H1 (cell line): ENCODE data around the gene SASH3. TPM values are rescaled to one million over a fixed set of nuclear protein-coding genes. Genes with fewer than 3 reads are reported as not detected.

ENCODE experiments used
- CTCF ChIA-PET: fragments of 300-600 bp; sonication (Branson Sonifier 250); formaldehyde crosslinking; loops from one replicate; lab custom pipeline; 2021; ENCODE audit not compliant: partially characterized antibody; lab: Charles Lee
- POLR2A ChIA-PET: fragments of 300-600 bp; sonication (Branson Sonifier 250); formaldehyde crosslinking; loops from one replicate; lab custom pipeline; 2021; ENCODE audit warnings: inconsistent platforms; ENCODE audit not compliant: partially characterized antibody; lab: Charles Lee
- DNase-seq, 2 experiments: peaks; one replicate each; pipeline versions ENCODE4 v3.0.0 to v3.0.0-alpha.2; 2010 to 2022; ENCODE audit warnings: low spot score in 2 of 2, low read depth in 1 of 2, mixed read lengths in 1 of 2
- FAIRE-seq: peaks from 2 replicates; lab custom pipeline; 2011; peaks lifted over from hg19 to GRCh38; lab: Jason Lieb, UNC
- H2AFZ ChIP-seq: 2 replicates; pipeline ENCODE4 v1.8.1; 2012; ENCODE audit warnings: low read length, inconsistent platforms
- H2AK5ac ChIP-seq: 2 replicates; pipeline ENCODE4 v1.6.1; 2013; ENCODE audit warnings: low read depth, low read length
- H2BK120ac ChIP-seq: replicated peaks from 2 replicates; pipeline ENCODE3; 2013; ENCODE audit warnings: low read depth, low read length, inconsistent platforms
- H2BK12ac ChIP-seq: 2 replicates; pipeline ENCODE4 v1.6.1; 2013; ENCODE audit warnings: low read depth, low read length
- H2BK15ac ChIP-seq: 2 replicates; pipeline ENCODE4 v1.6.1; 2013; ENCODE audit warnings: low read length
- H2BK20ac ChIP-seq: 2 replicates; pipeline ENCODE4 v1.6.1; 2013; ENCODE audit warnings: low read length
- H2BK5ac ChIP-seq: 2 replicates; pipeline ENCODE4 v1.6.1; 2013; ENCODE audit warnings: low read depth, low read length
- H3K14ac ChIP-seq: 2 replicates; pipeline ENCODE4 v1.6.1; 2013; ENCODE audit warnings: inconsistent platforms; ENCODE audit not compliant: insufficient read length
- H3K18ac ChIP-seq: 2 replicates; pipeline ENCODE4 v1.6.1; 2013; ENCODE audit warnings: low read length; ENCODE audit errors: extremely low read depth
- H3K23ac ChIP-seq: 2 replicates; pipeline ENCODE4 v1.6.1; 2013; ENCODE audit warnings: inconsistent platforms; ENCODE audit not compliant: insufficient read length
- H3K23me2 ChIP-seq: 2 replicates; pipeline ENCODE4 v1.6.1; 2013; ENCODE audit warnings: low read depth, low read length
- H3K27ac ChIP-seq: 2 replicates; pipeline ENCODE4 v1.6.1; 2011; ENCODE audit warnings: low read depth, low read length, inconsistent platforms
- H3K27me3 ChIP-seq, 4 experiments: replicated peaks in 1 of 4; 1 replicate in 1 of 4; 2 replicates in 3 of 4; pipeline versions ENCODE4 v1.6.1 to v1.8.1; 2011 to 2013; ENCODE audit warnings: low read length in 3 of 4, mild to moderate bottlenecking in 3 of 4, inconsistent platforms in 2 of 4, mixed read lengths in 2 of 4, moderate library complexity in 1 of 4; ENCODE audit not compliant: control insufficient read depth in 3 of 4, insufficient read depth in 3 of 4; ENCODE audit errors: extremely low read depth in 1 of 4
- H3K36me3 ChIP-seq, 4 experiments: 2 replicates each; pipeline versions ENCODE4 v1.6.1 to v1.8.1; 2011 to 2013; ENCODE audit warnings: mild to moderate bottlenecking in 4 of 4, low read length in 3 of 4, moderate library complexity in 2 of 4, control low read depth in 1 of 4, inconsistent platforms in 1 of 4; ENCODE audit not compliant: insufficient read depth in 4 of 4, control insufficient read depth in 2 of 4
- H3K4ac ChIP-seq: replicated peaks from 2 replicates; pipeline ENCODE3; 2013; ENCODE audit warnings: low read length, low read depth, mixed read lengths, inconsistent platforms; ENCODE audit not compliant: insufficient read length
- H3K4me1 ChIP-seq, 4 experiments: replicated peaks in 1 of 4; 1 replicate in 1 of 4; 2 replicates in 3 of 4; pipeline versions ENCODE4 v1.6.1 to v1.8.1; 2011 to 2013; ENCODE audit warnings: low read length in 3 of 4, inconsistent platforms in 2 of 4, mixed read lengths in 1 of 4; ENCODE audit not compliant: insufficient read depth in 4 of 4, control insufficient read depth in 3 of 4
- H3K4me2 ChIP-seq, 2 experiments: 2 replicates each; pipeline versions ENCODE4 v1.6.1 to v1.8.1; 2011 to 2013; ENCODE audit warnings: low read depth in 2 of 2, low read length in 2 of 2, control low read depth in 1 of 2, inconsistent platforms in 1 of 2, mild to moderate bottlenecking in 1 of 2; ENCODE audit not compliant: insufficient read depth in 1 of 2
- H3K4me3 ChIP-seq, 4 experiments: fragments of 200-600, 300-600 bp in 1 of 4; sonication (generic), shearing (Covaris generic), sonication (Bioruptor Twin) in 1 of 4; 2 replicates each; pipeline versions ENCODE4 v1.5.1 to v1.8.1; 2011 to 2016; ENCODE audit warnings: low read length in 4 of 4, low read depth in 3 of 4, control low read depth in 2 of 4, inconsistent platforms in 2 of 4, mild to moderate bottlenecking in 2 of 4, mixed read lengths in 1 of 4, moderate library complexity in 1 of 4; ENCODE audit not compliant: insufficient read depth in 2 of 4; ENCODE audit errors: extremely low read depth in 1 of 4
- H3K56ac ChIP-seq: replicated peaks from 2 replicates; pipeline ENCODE3; 2013; ENCODE audit warnings: low read depth, mild to moderate bottlenecking, mixed read lengths, low read length, inconsistent platforms; ENCODE audit not compliant: insufficient read length
- H3K79me1 ChIP-seq: 2 replicates; pipeline ENCODE4 v1.6.1; 2013; ENCODE audit warnings: low read depth, low read length, control low read depth
- H3K79me2 ChIP-seq, 2 experiments: 2 replicates each; pipeline versions ENCODE4 v1.6.1 to v1.8.1; 2012 to 2013; ENCODE audit warnings: low read length in 2 of 2, mild to moderate bottlenecking in 2 of 2, inconsistent platforms in 1 of 2; ENCODE audit not compliant: insufficient read depth in 2 of 2, control insufficient read depth in 1 of 2
- H3K9ac ChIP-seq, 4 experiments: replicated peaks in 1 of 4; 1 replicate in 1 of 4; 2 replicates in 3 of 4; pipeline versions ENCODE4 v1.6.1 to v1.8.1; 2011 to 2013; ENCODE audit warnings: low read depth in 3 of 4, low read length in 3 of 4, control low read depth in 2 of 4, mild to moderate bottlenecking in 2 of 4, moderate library complexity in 2 of 4, inconsistent platforms in 1 of 4; ENCODE audit errors: extremely low read depth in 1 of 4
- H3K9me3 ChIP-seq, 2 experiments: 2 replicates each; pipeline versions ENCODE4 v1.6.1 to v1.8.1; 2012 to 2013; ENCODE audit warnings: mild to moderate bottlenecking in 2 of 2, moderate library complexity in 2 of 2, control low read depth in 1 of 2, inconsistent platforms in 1 of 2, low read depth in 1 of 2, low read length in 1 of 2, mixed read lengths in 1 of 2; ENCODE audit not compliant: insufficient read depth in 2 of 2
- H4K20me1 ChIP-seq, 2 experiments: replicated peaks in 1 of 2; 2 replicates each; pipeline versions ENCODE3 to v1.8.1; 2011 to 2013; ENCODE audit warnings: inconsistent platforms in 2 of 2, low read length in 2 of 2, mild to moderate bottlenecking in 1 of 2; ENCODE audit not compliant: insufficient read depth in 2 of 2, control insufficient read depth in 1 of 2
- H4K5ac ChIP-seq: 2 replicates; pipeline ENCODE4 v1.6.1; 2013; ENCODE audit warnings: low read length, low read depth, mixed read lengths, inconsistent platforms; ENCODE audit not compliant: insufficient read length
- H4K8ac ChIP-seq: 2 replicates; pipeline ENCODE4 v1.8.0; 2013; ENCODE audit warnings: mild to moderate bottlenecking, moderate library complexity, low read length, inconsistent platforms; ENCODE audit not compliant: insufficient read depth; ENCODE audit errors: extremely low read depth
- H4K91ac ChIP-seq: replicated peaks from 2 replicates; pipeline ENCODE3; 2013; ENCODE audit warnings: low read length, mixed read lengths, inconsistent platforms; ENCODE audit not compliant: insufficient read length
- ATF3 ChIP-seq: IDR thresholded peaks from 2 replicates; pipeline ENCODE4 v1.6.1; 2011; ENCODE audit warnings: low read depth, mild to moderate bottlenecking, low read length; ENCODE audit not compliant: insufficient read depth
- CTBP2 ChIP-seq: IDR thresholded peaks from 2 replicates; pipeline ENCODE4 v1.7.0; 2011; ENCODE audit warnings: borderline replicate concordance, mild to moderate bottlenecking, moderate library complexity, mixed read lengths, low read length; ENCODE audit not compliant: insufficient read depth, insufficient read length
- FOSL1 ChIP-seq: IDR thresholded peaks from 2 replicates; pipeline ENCODE4 v1.6.1; 2011; ENCODE audit warnings: mild to moderate bottlenecking, low read depth, low read length, moderate library complexity; ENCODE audit not compliant: insufficient read depth
- NRF1 ChIP-seq: IDR thresholded peaks from 2 replicates; pipeline ENCODE4 v1.6.1; 2011; ENCODE audit warnings: mild to moderate bottlenecking, low read depth, low read length, improper control_type of control experiment
- RAD21 ChIP-seq, 2 experiments: IDR thresholded peaks in 1 of 2; conservative IDR thresholded peaks in 1 of 2; 2 replicates each; pipeline ENCODE4 v1.6.1; 2011; ENCODE audit warnings: low read depth in 2 of 2, low read length in 2 of 2, improper control_type of control experiment in 1 of 2, inconsistent platforms in 1 of 2, mild to moderate bottlenecking in 1 of 2, moderate library complexity in 1 of 2
- TAF1 ChIP-seq: IDR thresholded peaks from 2 replicates; pipeline ENCODE4 v1.6.1; 2011; ENCODE audit warnings: mild to moderate bottlenecking, low read depth, low read length
- TCF12 ChIP-seq: IDR thresholded peaks from 2 replicates; pipeline ENCODE4 v1.6.1; 2011; ENCODE audit warnings: low read depth, mild to moderate bottlenecking, low read length
- WGBS, 2 experiments: shearing (Covaris generic) in 1 of 2; methylation state at CpG; one replicate each; pipeline versions ENCODE4 v1.1.6 to v1.1.7; 2013 to 2015; ENCODE audit warnings: low lambda C conversion rate in 2 of 2, mixed read lengths in 2 of 2, inconsistent platforms in 1 of 2, low coverage in 1 of 2, missing lambda C conversion rate in 1 of 2; ENCODE audit not compliant: insufficient replicate concordance in 2 of 2, insufficient coverage in 1 of 2, insufficient read length in 1 of 2; ENCODE audit errors: extremely low coverage in 1 of 2, missing lambda C conversion rate in 1 of 2; 5-methylcytosine and 5-hydroxymethylcytosine counted together
- polyA plus RNA-seq, 7 experiments: library from polyadenylated mRNA; depleted of rRNA in 3 of 7; stranded (reverse) in 5 of 7; unstranded in 2 of 7; fragments of >200 nt in 5 of 7; fragments of 200-250 nt in 2 of 7; gene quantifications; 1 replicate in 5 of 7; 2 replicates in 1 of 7; 4 replicates in 1 of 7; pipeline versions ENCODE4 v1.2.1 to v1.2.3, GENCODE V29; 2011 to 2013; ENCODE audit warnings: missing spikeins in 2 of 7, mixed read lengths in 2 of 7
- total RNA-seq: library from RNA; stranded (reverse); fragmentation: NEBNext Ultra II Directional; extraction: Animal tissue kit (Norgen Biotek cat#: 25700); gene quantifications from 2 replicates; pipeline ENCODE4 v1.2.1, GENCODE V29; 2021

The SASH3 gene
- total and polyA plus RNA-seq, 2 of the 8 experiments (the other 6 are each of a cell fraction or from before 2014, with no cell fraction given): not detected

- 74% methylated on average over 2 of the region's 2 CpGs; no CpG with 5 or more reads in 1 of the 2 experiments for WGBS, 2 experiments
- H3K4me2 ChIP-seq: no peak overlapping the region
- no peak overlapping the region for H3K9ac ChIP-seq
- peaks cover 0 to 3% (median 0%) of the 10 kb centered on the region in 4 experiments; a peak in 1 of 7 replicates for H3K4me1 ChIP-seq
- H2BK120ac ChIP-seq: no peak overlapping the region
- no peak overlapping the region for H3K14ac ChIP-seq
- no peak overlapping the region for H2BK5ac ChIP-seq
- no peak overlapping the region for H3K56ac ChIP-seq
- DNase-seq: no peak
- no peak overlapping the region for H2BK20ac ChIP-seq
- H3K27ac ChIP-seq: no peak overlapping the region
- no peaks in the 10 kb centered on the region; a peak in 1 of 7 replicates for H3K27me3 ChIP-seq
- H3K79me2 ChIP-seq: no peaks in the 10 kb centered on the region
- no peak overlapping the region for H2BK12ac ChIP-seq
- no peaks in the 10 kb centered on the region for H3K23me2 ChIP-seq
- FAIRE-seq: no peak
- no peak overlapping the region for H3K4ac ChIP-seq
- H4K8ac ChIP-seq: no peak overlapping the region
- H2BK15ac ChIP-seq: no peak overlapping the region
- no peak overlapping the region for H2AFZ ChIP-seq
- no peak overlapping the region for H3K23ac ChIP-seq
- H4K91ac ChIP-seq: no peak overlapping the region
- ChIA-PET POLR2A (no interaction called here), CTCF (interaction anchor here (1.0 to 3.0 kb wide), 2 partner anchors 23 to 93 kb away, joined by 3 to 9 read pairs; no protein-coding TSS in a partner anchor)
- no peak overlapping the region for H3K4me3 ChIP-seq
- H4K5ac ChIP-seq: no peak overlapping the region
- H2AK5ac ChIP-seq: no peak overlapping the region
- no peaks in the 10 kb centered on the region for H3K36me3 ChIP-seq
- no peaks in the 10 kb centered on the region for H3K79me1 ChIP-seq
- no peaks in the 10 kb centered on the region for H4K20me1 ChIP-seq
- H3K9me3 ChIP-seq: no peaks in the 10 kb centered on the region
- no peak overlapping the region for H3K18ac ChIP-seq
- TF ChIP-seq NRF1: no peak
- TF ChIP-seq TAF1: no peak
- TF ChIP-seq ATF3: no peak
- TF ChIP-seq TCF12: no peak
- no peak for TF ChIP-seq FOSL1
- TF ChIP-seq RAD21 (IDR thresholded peaks at IDR 0.05 in 1 of 2, conservative IDR thresholded peaks at IDR 0.05 in 1 of 2; ENCODE audit: low read depth in 2 of 2, low read length in 2 of 2): no peak
- TF ChIP-seq CTBP2: no peak
These were observed 46.9 kb upstream of the SASH3 start for GRCh38 chrX:129732857-129733256.
